Tibial nerve (tissue), 4 donors: ENCODE results near the gene LSP1. TPM values are rescaled to one million over a fixed set of nuclear protein-coding genes. Genes with fewer than 3 reads are reported as not detected.

Experiments
- DNase-seq, 2 donors: peaks; one replicate each; pipeline ENCODE4 v3.0.0-alpha.2; 2019; ENCODE audit warnings: low spot score in 2 of 2
- H3K27ac ChIP-seq, 4 donors: fragments of 200-600 bp; sonication (generic) in 3 of 4; one replicate each; pipeline ENCODE4 v1.5.1; 2017 to 2019; ENCODE audit warnings: mild to moderate bottlenecking in 1 of 4
- H3K27me3 ChIP-seq, 2 donors: fragments of 200-600 bp; sonication (generic) in 1 of 2; one replicate each; pipeline versions ENCODE4 v1.5.1 to v1.6.0; 2017 to 2019
- H3K36me3 ChIP-seq, 3 donors: fragments of 200-600 bp; sonication (generic); one replicate each; pipeline ENCODE4 v1.5.1; 2018 to 2019
- H3K4me1 ChIP-seq, 4 donors: fragments of 200-600 bp; sonication (generic) in 3 of 4; one replicate each; pipeline ENCODE4 v1.5.1; 2017 to 2019
- H3K4me3 ChIP-seq, 4 donors: fragments of 200-600 bp; sonication (generic) in 3 of 4; one replicate each; pipeline ENCODE4 v1.5.1; 2017 to 2019; ENCODE audit warnings: mild to moderate bottlenecking in 1 of 4, moderate library complexity in 1 of 4
- H3K9me3 ChIP-seq, 4 donors: fragments of 200-600 bp; sonication (generic) in 3 of 4; one replicate each; pipeline ENCODE4 v1.5.1; 2017 to 2019
- CTCF ChIP-seq, 5 experiments: fragments of 200-600 bp in 3 of 5; fragments of 450-650 bp in 2 of 5; sonication (generic) in 3 of 5; IDR thresholded peaks; one replicate each; pipeline ENCODE4 v1.5.1; 2016 to 2019; ENCODE audit warnings: antibody characterized with exemption in 5 of 5, mild to moderate bottlenecking in 3 of 5, moderate library complexity in 2 of 5
- EP300 ChIP-seq, 2 donors: sonication (generic); formaldehyde crosslinking; IDR thresholded peaks; one replicate each; pipeline ENCODE4 v1.6.1; 2017; ENCODE audit warnings: antibody characterized with exemption in 2 of 2, mild to moderate bottlenecking in 1 of 2
- POLR2A ChIP-seq, 2 donors: fragments of 450-650 bp; IDR thresholded peaks; one replicate each; pipeline ENCODE4 v1.6.1; 2017; ENCODE audit warnings: antibody characterized with exemption in 2 of 2, mild to moderate bottlenecking in 2 of 2, moderate library complexity in 2 of 2
- WGBS, 2 donors: methylation state at CpG; one replicate each; pipeline ENCODE4 v1.1.5; 2018; 5-methylcytosine and 5-hydroxymethylcytosine counted together
- total RNA-seq, 4 donors: library from RNA; depleted of rRNA; stranded (reverse); fragments of >200 nt; gene quantifications; one replicate each; pipeline ENCODE4 v1.1.0, GENCODE V29; 2016

Gene LSP1
- total RNA-seq, 4 donors from 2014 or later, result 36.9 to 69.0 (median 50.2) TPM

DNA sequence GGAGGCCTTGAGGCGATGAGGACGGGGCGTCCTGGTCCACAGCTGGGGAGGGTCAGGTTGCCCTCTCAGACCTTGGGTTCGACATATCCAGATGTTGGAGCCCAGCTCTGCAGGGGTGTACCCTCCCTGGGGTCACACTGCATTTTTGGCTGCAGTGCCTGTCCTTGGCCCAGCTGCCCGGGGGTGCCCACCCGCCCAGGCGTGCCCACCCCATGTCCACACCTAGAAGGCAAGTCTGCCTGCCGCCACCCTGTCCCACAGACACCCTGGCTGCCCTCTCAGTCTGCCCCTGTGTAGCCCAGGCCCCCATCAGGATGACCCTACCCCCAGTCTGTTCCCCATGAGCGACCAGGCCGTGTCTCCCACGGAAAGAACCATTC lies 3.0 kb downstream of the LSP1 start:
- Histone ChIP-seq H3K9me3 (no peaks in the 10 kb centered on the region), H3K27me3 (no peaks in the 10 kb centered on the region), H3K27ac (no peak overlapping the region), H3K4me3 (no peak overlapping the region), H3K36me3 (no peaks in the 10 kb centered on the region), H3K4me1 (peaks cover 0 to 22% (median 2%) of the 10 kb centered on the region in 4 donors)
- WGBS, 2 donors, result 79 to 91% methylated on average over 7 of the region's 11 CpGs
- TF ChIP-seq POLR2A (IDR thresholded peaks at IDR 0.05), result no peak
- no peak for TF ChIP-seq CTCF (IDR thresholded peaks at IDR 0.05)
- TF ChIP-seq EP300 (IDR thresholded peaks at IDR 0.05), result no peak
- no peak for DNase-seq

- TF ChIP-seq EP300 (IDR thresholded peaks at IDR 0.05), result no peak
- Histone ChIP-seq H3K4me3 (no peak overlapping the region), H3K27me3 (no peaks in the 10 kb centered on the region), H3K9me3 (no peaks in the 10 kb centered on the region), H3K4me1 (peaks cover 0 to 18% (median 2%) of the 10 kb centered on the region in 4 donors), H3K36me3 (no peaks in the 10 kb centered on the region), H3K27ac (no peak overlapping the region)
- WGBS, 2 donors, result 79 to 92% methylated on average over 4 to 12 of the region's 13 CpGs
- no peak for DNase-seq
Observed at GRCh38 chr11:1856306-1857005, 3.6 kb downstream of the LSP1 start.

DNA sequence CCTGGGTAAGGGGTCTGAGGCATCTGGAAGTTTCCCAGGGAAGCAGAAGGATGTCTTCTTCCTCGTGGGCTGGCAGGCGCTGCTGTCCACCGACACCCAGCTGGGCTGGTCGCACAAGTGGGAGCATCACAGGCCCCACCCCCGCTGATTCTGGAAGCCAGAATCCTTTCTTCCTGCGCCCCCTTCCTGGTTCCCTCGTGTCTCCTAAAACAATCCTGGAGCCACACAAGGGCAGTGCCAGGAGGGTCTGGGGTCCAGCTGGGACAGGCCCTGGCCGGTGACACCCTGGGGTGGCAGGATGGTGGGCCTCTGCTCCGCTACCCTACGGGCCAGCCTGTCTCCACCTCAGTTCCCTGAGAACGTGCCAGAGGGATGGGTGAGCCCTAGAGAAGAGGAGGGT lies 4.2 kb downstream of the LSP1 start:
- Histone ChIP-seq H3K27ac (no peak overlapping the region), H3K36me3 (no peaks in the 10 kb centered on the region), H3K4me1 (peaks cover 0 to 12% (median 2%) of the 10 kb centered on the region in 4 donors), H3K27me3 (no peaks in the 10 kb centered on the region), H3K9me3 (no peaks in the 10 kb centered on the region), H3K4me3 (no peak overlapping the region)
- WGBS, 2 donors, result 87 to 89% methylated on average over 10 to 11 of the region's 11 CpGs
- TF ChIP-seq POLR2A (IDR thresholded peaks at IDR 0.05) (no peak), CTCF (IDR thresholded peaks at IDR 0.05) (no peak), EP300 (IDR thresholded peaks at IDR 0.05) (no peak)
- no peak for DNase-seq

GRCh38 chr11:1858154-1858553 lies 5.3 kb downstream of the LSP1 start:
- Histone ChIP-seq H3K4me3 (no peak overlapping the region), H3K27me3 (no peaks in the 10 kb centered on the region), H3K9me3 (no peaks in the 10 kb centered on the region), H3K36me3 (no peaks in the 10 kb centered on the region), H3K4me1 (peaks cover 0 to 13% (median 7%) of the 10 kb centered on the region in 4 donors), H3K27ac (no peak overlapping the region)
- WGBS, 2 donors, result 69 to 84% methylated on average over 7 to 9 of the region's 9 CpGs
- no peak for DNase-seq
- TF ChIP-seq CTCF (IDR thresholded peaks at IDR 0.05) (no peak), POLR2A (IDR thresholded peaks at IDR 0.05) (no peak), EP300 (IDR thresholded peaks at IDR 0.05) (no peak)

DNA sequence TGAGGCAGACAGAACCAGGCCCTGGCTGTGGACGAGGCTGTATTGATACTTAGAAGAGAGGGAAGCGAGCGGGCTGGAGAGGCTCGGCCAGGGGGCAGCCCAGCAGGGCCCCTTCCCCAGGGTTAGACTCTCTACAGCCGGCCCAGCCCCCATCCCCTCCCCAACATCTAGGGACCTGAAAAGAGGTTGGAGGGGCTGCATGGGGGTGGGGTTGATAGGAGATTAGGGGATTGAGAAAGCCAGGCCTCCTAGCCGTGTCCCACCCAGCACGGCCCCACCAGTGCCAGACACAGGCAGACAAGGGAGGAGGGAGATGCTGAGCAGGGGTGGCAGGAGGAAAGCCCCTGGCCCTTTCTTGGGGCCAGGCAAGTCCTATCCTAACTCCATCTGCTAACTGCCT lies 5.7 kb downstream of the LSP1 start:
- no peak for TF ChIP-seq CTCF (IDR thresholded peaks at IDR 0.05)
- no peak for TF ChIP-seq EP300 (IDR thresholded peaks at IDR 0.05)
- no peak for TF ChIP-seq POLR2A (IDR thresholded peaks at IDR 0.05)
- H3K4me1 ChIP-seq, result peaks cover 0 to 18% (median 11%) of the 10 kb centered on the region in 4 donors
- no peaks in the 10 kb centered on the region for H3K27me3 ChIP-seq
- 71 to 82% methylated on average over 7 of the region's 7 CpGs for WGBS, 2 donors
- no peaks in the 10 kb centered on the region for H3K36me3 ChIP-seq
- no peak for DNase-seq
- H3K9me3 ChIP-seq, result no peaks in the 10 kb centered on the region
- H3K27ac ChIP-seq, result no peak overlapping the region
- H3K4me3 ChIP-seq, result no peak overlapping the region
